PC-3 (cell line): ENCODE data around the gene EEPD1. TPM values are rescaled to one million over a fixed set of nuclear protein-coding genes. Genes with fewer than 3 reads are reported as not detected.

ENCODE experiments used
- ATAC-seq: fragments of 200-7000 bp; cut with Tn5 transposase; 2 replicates; pipeline ENCODE4 v1.9.1; 2020; ENCODE audit warnings: mild to moderate bottlenecking, moderate library complexity
- BruUV-seq: library from RNA; stranded (reverse); fragments of 400-500 nt; replicated peaks from 2 replicates; lab custom pipeline; 2021; lab: Mats Ljungman, UMichigan
- CTCF ChIA-PET: fragments of 300-600 bp; sonication (Branson Sonifier 250); formaldehyde crosslinking; loops from one replicate; lab custom pipeline; 2022; ENCODE audit warnings: antibody characterized with exemption; lab: Charles Lee
- POLR2A ChIA-PET: fragments of 300-600 bp; sonication (Branson Sonifier 250); formaldehyde crosslinking; loops from one replicate; lab custom pipeline; 2022; ENCODE audit warnings: antibody characterized with exemption; ENCODE audit not compliant: unreplicated experiment; lab: Charles Lee
- DNase-seq: peaks from one replicate; pipeline ENCODE4 v3.0.0-alpha.2; 2015
- H2AFZ ChIP-seq: fragments of 300-600 bp; sonication (generic); 2 replicates; pipeline ENCODE4 v1.6.0; 2016; ENCODE audit warnings: antibody characterized with exemption, low read length
- H3F3A ChIP-seq: fragments of 300-600 bp; sonication (generic); one replicate; pipeline ENCODE4 v1.6.0; 2017; ENCODE audit warnings: antibody characterized with exemption, low read length, control low read depth, mild to moderate bottlenecking; ENCODE audit not compliant: unreplicated experiment
- H3K27ac ChIP-seq: fragments of 300-600 bp; sonication (generic); 2 replicates; pipeline ENCODE4 v1.5.1; 2016; ENCODE audit warnings: mild to moderate bottlenecking, low read length
- H3K27me3 ChIP-seq: fragments of 300-600 bp; sonication (generic); 2 replicates; pipeline ENCODE4 v1.6.1; 2016; ENCODE audit warnings: low read length, mixed read lengths
- H3K36me3 ChIP-seq: fragments of 300-600 bp; sonication (generic); 2 replicates; pipeline ENCODE4 v1.6.1; 2016; ENCODE audit warnings: low read depth, mixed run types, low read length, mixed read lengths
- H3K4me1 ChIP-seq: fragments of 300-600 bp; sonication (generic); 2 replicates; pipeline ENCODE4 v1.5.1; 2016; ENCODE audit warnings: low read length; ENCODE audit not compliant: insufficient read depth
- H3K4me2 ChIP-seq: fragments of 300-600 bp; sonication (generic); 2 replicates; pipeline ENCODE4 v1.6.0; 2016; ENCODE audit warnings: low read length
- H3K4me3 ChIP-seq: fragments of 300-600 bp; sonication (generic); 2 replicates; pipeline ENCODE4 v1.5.1; 2016; ENCODE audit warnings: mild to moderate bottlenecking, low read length, mixed read lengths
- H3K79me2 ChIP-seq: fragments of 300-600 bp; sonication (generic); 2 replicates; pipeline ENCODE4 v1.6.1; 2017; ENCODE audit warnings: low read length, mixed read lengths
- H3K9ac ChIP-seq: fragments of 300-600 bp; sonication (generic); 2 replicates; pipeline ENCODE4 v1.6.0; 2016; ENCODE audit warnings: mild to moderate bottlenecking, low read length
- H3K9me2 ChIP-seq: fragments of 300-600 bp; sonication (generic); replicated peaks from 2 replicates; pipeline ENCODE4 v1.6.1; 2016; ENCODE audit warnings: mixed run types, low read length, mixed read lengths
- H3K9me3 ChIP-seq: fragments of 300-600 bp; sonication (generic); 2 replicates; pipeline ENCODE4 v1.6.1; 2016; ENCODE audit warnings: low read length, mixed read lengths
- H4K20me1 ChIP-seq: fragments of 300-600 bp; sonication (generic); 2 replicates; pipeline ENCODE4 v1.6.1; 2016; ENCODE audit warnings: low read length, mixed read lengths
- CTCF ChIP-seq: fragments of 300-600 bp; sonication (generic); conservative IDR thresholded peaks from 2 replicates; pipeline ENCODE4 v1.5.1; 2017; ENCODE audit warnings: antibody characterized with exemption, low read depth, mild to moderate bottlenecking, low read length
- EZH2 ChIP-seq: fragments of 300-600 bp; sonication (generic); IDR thresholded peaks from one replicate; pipeline ENCODE4 v1.6.1; 2017; ENCODE audit warnings: antibody characterized with exemption, mild to moderate bottlenecking, low read length; ENCODE audit not compliant: unreplicated experiment
- EZH2phosphoT487 ChIP-seq: fragments of 300-600 bp; sonication (generic); IDR thresholded peaks from 2 replicates; pipeline ENCODE4 v1.6.1; 2018; ENCODE audit warnings: mild to moderate bottlenecking, antibody characterized with exemption, low read length, borderline replicate concordance
- intact Hi-C: fragments of 100-400 bp; cut with micrococcal nuclease; formaldehyde crosslinking; loops from 2 replicates; pipeline ENCODE4 v1.9.0; 2023
- total RNA-seq: library from RNA; depleted of rRNA; stranded (reverse); fragments of >200 nt; gene quantifications from 2 replicates; pipeline ENCODE4 v1.2.3, GENCODE V29; 2014

EEPD1 gene
- total RNA-seq, 1 experiment from 2014 or later, result 28.3 TPM

GRCh38 chr7:36263095-36263484, 110.0 kb downstream of the EEPD1 start:
- Histone ChIP-seq H4K20me1 (no peaks in the 10 kb centered on the region), H3K36me3 (peaks cover 4% of the 10 kb centered on the region; the same call in 1 of the 2 replicates), H3K27ac (no peak overlapping the region), H3K9ac (no peak overlapping the region), H3K4me1 (peaks cover 41% of the 10 kb centered on the region), H3K4me2 (no peak overlapping the region), H3F3A (peaks cover 4% of the 10 kb centered on the region), H2AFZ (no peak overlapping the region), H3K79me2 (peaks cover 37% of the 10 kb centered on the region), H3K4me3 (no peak overlapping the region), H3K9me2 (no peaks in the 10 kb centered on the region), H3K9me3 (no peaks in the 10 kb centered on the region), H3K27me3 (no peaks in the 10 kb centered on the region)
- DNase-seq, result no peak
- POLR2A ChIA-PET, result no interaction called here
- intact Hi-C loops, result loop anchor here (5.0 kb wide), 1 partner anchor 56 kb away; no protein-coding TSS in a partner anchor
- TF ChIP-seq EZH2 (no peak), CTCF (no peak), EZH2phosphoT487 (no peak)
- BruUV-seq, result no TSS peak
- CTCF ChIA-PET, result no interaction called here
- ATAC-seq, result no peak

- TF ChIP-seq EZH2 (no peak), CTCF (no peak), EZH2phosphoT487 (no peak)
- peaks cover 31% of the 10 kb centered on the region for H3K4me1 ChIP-seq
- no peak overlapping the region for H3K4me2 ChIP-seq
- H3K9me3 ChIP-seq, result no peaks in the 10 kb centered on the region
- H3K4me3 ChIP-seq, result no peak overlapping the region
- no peak overlapping the region for H3K27ac ChIP-seq
- H3K9me2 ChIP-seq, result no peaks in the 10 kb centered on the region
- peaks cover 4% of the 10 kb centered on the region; the same call in 1 of the 2 replicates for H3K36me3 ChIP-seq
- H3F3A ChIP-seq, result peaks cover 4% of the 10 kb centered on the region
- ATAC-seq, result no peak
- peaks cover 29% of the 10 kb centered on the region for H3K79me2 ChIP-seq
- no peaks in the 10 kb centered on the region for H3K27me3 ChIP-seq
- H4K20me1 ChIP-seq, result no peaks in the 10 kb centered on the region
- no TSS peak for BruUV-seq
- H3K9ac ChIP-seq, result no peak overlapping the region
- no peak for DNase-seq
- no peak overlapping the region for H2AFZ ChIP-seq
- CTCF ChIA-PET, result no interaction called here
- intact Hi-C loops, result loop anchor here (5.0 kb wide), 1 partner anchor 57 kb away; no protein-coding TSS in a partner anchor
- POLR2A ChIA-PET, result no interaction called here
These were observed 111.2 kb downstream of the EEPD1 start for GRCh38 chr7:36264123-36264801.

- peaks cover 4% of the 10 kb centered on the region for H3F3A ChIP-seq
- DNase-seq (no peak), ATAC-seq (no peak)
- no peak overlapping the region for H3K9ac ChIP-seq
- POLR2A ChIA-PET, result no interaction called here
- intact Hi-C loops, result loop anchor here (5.0 kb wide), 1 partner anchor 58 kb away; no protein-coding TSS in a partner anchor
- TF ChIP-seq EZH2 (no peak), CTCF (no peak), EZH2phosphoT487 (no peak)
- no peaks in the 10 kb centered on the region for H3K9me3 ChIP-seq
- no peak overlapping the region for H2AFZ ChIP-seq
- CTCF ChIA-PET, result no interaction called here
- H3K36me3 ChIP-seq, result peaks cover 4% of the 10 kb centered on the region; the same call in 1 of the 2 replicates
- no peak overlapping the region for H3K27ac ChIP-seq
- peaks cover 31% of the 10 kb centered on the region for H3K4me1 ChIP-seq
- H3K4me3 ChIP-seq, result no peak overlapping the region
- H3K9me2 ChIP-seq, result no peaks in the 10 kb centered on the region
- no peak overlapping the region for H3K4me2 ChIP-seq
- H3K79me2 ChIP-seq, result peaks cover 24% of the 10 kb centered on the region
- no peaks in the 10 kb centered on the region for H3K27me3 ChIP-seq
- BruUV-seq, result no TSS peak
- no peaks in the 10 kb centered on the region for H4K20me1 ChIP-seq
These were observed 112.0 kb downstream of the EEPD1 start for GRCh38 chr7:36264913-36265516.
